D341Med (cell line): ENCODE results near the gene CHID1.

Experiments
- DNase-seq: peaks from one replicate; pipeline ENCODE4 v3.0.0; 2012; ENCODE audit warnings: low spot score

Gene CHID1

GRCh38 chr11:864898-865297, 45.7 kb downstream of the CHID1 start:
- no peak for DNase-seq

DNA sequence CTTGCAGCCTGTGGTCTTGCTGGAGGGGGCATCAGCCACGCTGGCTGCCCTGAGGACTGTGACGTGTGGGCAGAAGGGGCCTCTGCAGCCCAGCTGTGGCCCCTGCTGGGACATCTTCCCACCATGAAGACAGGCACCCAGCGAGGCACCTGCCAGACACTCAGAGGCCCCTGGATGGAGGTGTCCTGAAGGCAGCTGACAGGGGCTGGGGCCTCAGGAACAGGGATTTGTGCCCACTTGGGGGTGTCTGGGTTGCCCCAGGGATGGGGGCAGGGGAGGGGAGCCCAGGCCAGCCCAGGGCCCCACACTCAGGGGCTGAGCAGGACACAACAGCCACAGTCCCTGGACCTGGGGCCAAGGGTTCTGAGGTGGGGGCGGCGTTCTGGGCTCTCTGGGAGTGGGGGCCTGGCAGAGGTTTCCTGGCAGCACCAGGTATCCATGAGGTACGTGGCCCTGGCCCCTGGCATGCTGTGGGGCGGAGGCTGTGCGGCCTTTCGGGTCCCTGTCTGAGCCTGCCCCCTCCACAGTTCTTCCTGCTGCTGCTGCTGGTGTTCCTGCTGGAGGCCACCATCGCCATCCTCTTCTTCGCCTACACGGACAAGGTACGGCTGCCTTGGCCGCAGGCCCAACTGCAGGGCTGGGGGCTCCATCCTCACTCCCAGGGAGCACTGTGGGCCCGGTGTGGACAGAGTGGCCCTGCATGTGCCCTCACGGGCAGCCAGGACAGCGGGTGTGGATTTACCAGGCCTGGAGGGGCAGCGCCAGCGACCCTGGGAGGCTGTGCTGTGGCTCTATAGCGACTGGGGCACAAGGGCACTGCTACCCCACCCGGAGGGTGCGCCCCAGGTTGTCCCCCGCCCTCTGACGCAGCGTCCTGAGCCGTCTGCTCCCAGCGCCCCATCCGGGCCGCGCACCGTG, 46.4 kb downstream of the CHID1 start:
- DNase-seq: no peak

DNA sequence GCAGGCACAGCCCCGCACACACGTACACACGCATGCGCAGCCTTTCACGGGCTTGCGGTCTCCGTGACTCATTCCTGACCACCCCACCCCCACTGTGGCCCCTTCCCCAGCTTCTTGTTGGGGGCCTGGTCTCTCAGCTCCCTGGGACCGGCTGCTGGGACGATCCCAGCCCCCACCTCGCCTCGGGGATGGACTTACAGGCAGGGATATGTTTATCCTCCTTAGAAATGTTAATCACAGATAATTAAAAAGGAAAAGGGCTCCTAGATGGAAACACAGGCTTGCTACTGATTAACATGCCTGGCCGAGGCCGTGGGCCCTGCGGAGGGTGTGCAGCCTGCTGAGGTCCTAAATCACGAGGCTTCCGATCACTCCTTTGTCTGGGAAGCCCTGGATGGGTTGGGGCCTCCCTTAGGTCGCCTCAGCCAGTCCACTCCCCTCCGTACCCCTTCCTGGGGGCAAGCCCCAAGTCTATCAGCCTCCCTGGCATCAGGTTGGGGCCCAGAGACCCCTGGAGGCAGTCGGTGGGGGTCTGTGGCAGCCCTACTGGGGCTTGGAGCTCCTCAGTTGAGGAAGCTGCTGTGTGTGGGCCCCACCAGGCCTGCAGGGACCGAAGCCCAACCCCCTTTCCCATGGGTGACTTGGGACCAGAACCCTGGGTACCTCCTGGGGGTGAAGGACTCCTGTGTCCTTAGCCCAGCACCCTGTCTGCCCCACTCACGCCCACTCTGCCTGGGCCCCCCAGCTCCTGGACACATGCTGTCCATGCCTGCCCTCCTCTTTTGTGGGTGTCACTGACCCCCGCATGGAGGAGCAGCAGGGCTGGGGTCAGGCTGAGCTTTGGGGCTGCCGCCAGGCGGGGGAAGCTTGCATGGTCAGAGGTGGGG, 47.3 kb downstream of the CHID1 start:
- DNase-seq: peak; percentile 60

- DNase-seq: no peak
Measured at GRCh38 chr11:862696-863022, 48.0 kb downstream of the CHID1 start.

DNA sequence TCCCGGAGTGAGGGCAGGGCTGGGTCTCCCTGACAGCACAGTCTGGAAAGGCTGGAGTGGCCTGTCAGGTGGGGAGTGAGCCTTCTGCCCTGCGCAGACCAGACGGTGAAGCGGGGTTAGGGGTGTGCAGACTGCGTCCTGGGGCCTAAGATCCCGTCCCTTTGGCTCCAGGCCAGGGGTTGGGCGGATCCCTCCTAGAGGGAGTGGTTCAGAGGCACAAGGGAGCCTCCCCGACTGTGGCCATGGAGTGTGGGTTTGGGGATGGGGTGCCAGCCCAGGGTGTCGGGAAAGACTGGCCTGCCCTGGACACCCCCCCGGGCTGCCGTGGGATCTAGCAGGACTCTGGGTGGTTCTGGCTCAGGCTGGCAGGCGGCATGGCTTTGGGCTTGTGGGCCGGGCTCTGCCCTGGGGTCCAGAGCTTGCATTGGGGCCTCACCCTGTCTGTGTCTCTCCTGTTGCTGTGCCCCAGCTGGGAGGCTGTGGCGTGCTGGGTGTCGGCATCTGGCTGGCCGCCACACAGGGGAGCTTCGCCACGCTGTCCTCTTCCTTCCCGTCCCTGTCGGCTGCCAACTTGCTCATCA, 48.4 kb downstream of the CHID1 start:
- DNase-seq: no peak

DNA sequence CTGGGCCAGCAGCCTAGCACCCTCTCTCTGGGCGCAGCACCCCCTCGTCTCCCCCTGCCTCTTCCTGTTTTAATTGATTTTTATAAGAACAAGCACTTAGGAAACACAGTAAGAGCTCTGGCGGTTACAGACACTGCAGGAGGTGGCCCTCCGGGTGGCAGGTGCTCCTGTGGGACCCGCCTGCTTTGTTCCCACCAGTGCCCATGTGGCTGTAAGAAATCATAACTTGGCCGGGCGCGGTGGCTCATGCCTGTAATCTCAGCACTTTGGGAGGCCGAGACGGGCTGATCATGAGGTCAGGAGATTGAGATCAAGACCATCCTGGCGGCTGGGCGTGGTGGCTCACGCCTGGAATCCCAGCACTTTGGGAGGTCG, 49.5 kb downstream of the CHID1 start:
- no peak for DNase-seq

DNA sequence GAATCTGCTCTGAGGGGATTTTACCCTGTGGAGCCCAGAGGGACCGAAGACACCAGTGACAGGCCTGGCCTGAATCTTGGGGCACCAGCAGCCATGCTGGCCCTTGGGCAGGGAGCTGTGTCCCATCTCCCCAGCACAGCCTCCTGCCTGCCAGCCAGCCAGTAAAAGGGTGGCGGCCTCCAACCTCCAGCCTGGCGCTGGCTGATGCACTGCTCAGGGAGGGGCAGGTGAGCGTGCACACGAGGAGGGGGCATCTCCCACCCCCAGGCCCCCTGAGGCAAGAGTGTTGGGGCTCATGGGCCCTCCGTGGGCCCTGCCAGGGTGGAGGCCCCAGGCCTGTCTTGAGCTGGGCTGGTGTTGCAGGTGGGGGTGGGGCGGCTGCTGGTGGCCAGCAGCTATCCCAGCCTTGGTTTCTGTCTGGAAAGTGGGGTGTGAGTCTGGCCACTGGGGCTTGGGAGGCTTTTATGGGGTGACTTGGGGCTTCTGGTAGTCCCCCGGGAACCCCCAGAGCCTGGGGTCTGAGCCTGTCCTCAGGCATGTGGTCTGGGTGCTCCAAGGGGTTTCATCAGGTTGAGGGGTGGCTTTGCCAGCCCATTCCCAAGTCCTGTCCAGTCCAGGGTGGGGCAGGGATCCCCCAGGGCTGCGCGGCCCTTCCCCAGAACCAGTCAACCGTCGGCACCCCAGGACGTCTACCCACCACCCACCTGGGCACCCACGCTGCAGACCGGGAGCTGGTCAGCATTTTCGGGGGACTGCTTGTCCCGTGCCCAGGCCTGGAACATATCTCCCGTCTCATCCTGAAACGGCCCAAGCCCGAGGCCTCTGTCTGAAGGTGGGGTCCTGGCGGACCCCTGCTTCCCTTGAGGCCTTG, 50.1 kb downstream of the CHID1 start:
- no peak for DNase-seq

DNA sequence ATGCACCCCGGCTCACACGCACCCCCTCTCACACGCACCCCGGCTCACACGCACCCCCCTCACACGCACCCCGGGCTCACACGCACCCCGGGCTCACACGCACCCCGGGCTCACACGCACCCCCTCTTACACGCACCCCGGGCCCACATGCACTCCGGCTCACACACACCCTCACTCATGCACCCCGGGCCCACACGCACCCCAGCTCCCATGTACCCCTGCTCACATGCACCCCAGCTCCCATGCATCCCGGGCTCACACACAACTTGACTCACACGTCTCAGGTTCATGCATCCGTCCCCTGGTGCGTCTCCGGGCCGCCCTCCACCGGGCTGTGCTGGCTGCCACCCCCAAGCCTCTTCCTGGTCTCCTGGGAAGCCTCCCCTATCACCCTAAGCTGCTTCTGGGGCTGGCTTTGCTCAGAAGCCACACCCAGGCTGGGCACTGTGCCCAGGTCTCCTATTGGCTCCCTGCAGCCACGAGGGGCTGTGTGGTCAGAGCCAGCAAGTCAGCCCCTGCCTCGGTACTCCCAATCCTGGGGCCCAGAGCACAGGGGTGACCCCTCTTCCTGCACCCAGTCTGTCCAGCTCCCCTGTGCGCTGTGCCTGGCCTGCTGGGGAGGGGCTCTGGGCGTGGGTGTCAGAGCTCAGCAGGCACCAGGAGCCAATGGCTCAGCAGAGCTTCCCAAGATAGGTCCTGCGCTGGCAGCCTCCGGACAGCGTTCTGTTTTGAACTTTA, 51.0 kb downstream of the CHID1 start:
- peak; percentile 93 for DNase-seq

DNA sequence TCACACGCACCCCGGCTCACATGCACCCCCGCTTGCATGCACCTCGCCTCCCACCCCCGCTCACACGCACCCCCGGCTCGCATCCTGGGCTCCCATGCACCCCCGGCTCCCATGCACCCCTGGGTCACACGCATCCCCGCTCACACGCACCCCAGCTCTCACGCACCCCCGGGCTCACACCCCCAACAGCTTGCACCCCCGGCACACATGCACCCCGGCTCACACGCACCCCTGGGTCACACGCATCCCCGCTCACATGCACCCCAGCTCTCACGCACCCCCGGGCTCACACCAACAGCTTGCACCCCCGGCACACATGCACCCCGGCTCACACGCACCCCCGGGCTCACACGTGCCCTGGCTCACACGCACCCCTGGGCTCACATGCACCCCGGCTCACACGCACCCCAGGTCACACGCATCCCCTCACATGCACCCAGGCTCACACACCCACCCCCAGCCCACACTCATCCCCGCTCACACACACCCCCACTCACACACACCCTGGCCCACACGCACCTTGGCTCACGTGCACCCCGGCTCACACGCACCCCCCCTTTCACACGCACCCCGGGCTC, 51.8 kb downstream of the CHID1 start:
- no peak for DNase-seq

- DNase-seq: no peak
Measured at GRCh38 chr11:858053-858761, 52.4 kb downstream of the CHID1 start.

DNA sequence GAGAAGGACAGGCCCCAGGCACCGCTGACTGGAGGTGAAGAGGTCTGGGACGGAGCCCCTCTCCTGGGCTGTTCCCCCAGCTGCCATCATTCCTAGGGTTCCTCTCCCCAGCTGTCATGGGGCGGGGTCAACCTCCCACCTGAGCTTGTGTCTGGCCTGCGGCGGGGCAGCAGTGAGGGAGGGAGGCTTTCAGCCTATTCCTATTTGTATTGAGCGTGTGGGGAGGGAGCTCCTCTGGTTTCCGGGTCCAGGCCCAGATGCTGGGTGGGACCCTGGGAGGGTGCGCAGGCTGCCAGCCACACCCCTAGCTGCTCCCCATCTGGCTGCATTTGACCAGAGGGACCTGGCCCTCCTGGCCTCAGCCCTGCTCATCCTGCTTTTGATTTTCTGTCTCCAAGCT, 54.2 kb downstream of the CHID1 start:
- no peak for DNase-seq

GRCh38 chr11:855796-856195, 54.8 kb downstream of the CHID1 start:
- DNase-seq: no peak

GRCh38 chr11:855330-855674, 55.3 kb downstream of the CHID1 start:
- DNase-seq: no peak

- no peak for DNase-seq
Measured at GRCh38 chr11:854601-855329, 55.8 kb downstream of the CHID1 start.

DNA sequence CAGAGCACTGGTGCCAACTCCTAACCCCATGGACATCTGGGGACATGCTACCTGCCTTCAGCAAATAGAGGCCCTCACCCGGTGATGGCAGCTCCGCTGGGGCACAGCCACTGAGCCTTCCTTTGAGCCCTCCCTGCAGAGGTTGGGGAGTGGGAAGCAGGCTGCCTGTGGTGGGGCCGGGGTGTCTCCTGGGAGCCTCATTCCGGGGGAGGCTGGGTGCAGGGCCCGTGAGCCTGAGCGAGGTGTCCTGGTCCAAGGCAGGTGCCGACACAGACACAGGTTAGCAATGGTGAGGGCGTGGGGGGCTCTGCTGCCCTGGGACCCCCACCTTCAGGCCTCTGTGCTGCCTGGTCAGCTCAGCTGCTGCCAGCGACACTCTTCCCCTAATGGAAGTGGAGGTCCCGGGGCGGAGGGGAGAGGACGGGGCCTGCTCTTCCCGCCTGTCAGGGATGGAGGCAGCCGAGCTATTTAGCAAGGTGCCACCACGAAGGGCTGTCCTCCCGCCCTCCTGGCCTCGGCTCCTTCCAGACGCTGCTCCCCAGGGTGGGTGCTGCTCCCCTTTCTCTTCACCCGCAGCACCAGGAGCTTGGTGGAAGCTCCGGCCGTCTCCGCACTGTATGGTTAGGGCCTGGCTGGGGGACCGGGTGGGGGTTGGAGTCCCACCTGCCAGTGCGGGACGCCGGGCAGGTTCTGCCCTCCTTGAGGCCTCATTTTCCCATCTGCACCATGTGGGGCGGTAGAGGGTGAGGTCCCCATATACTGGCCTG, 56.7 kb downstream of the CHID1 start:
- no peak for DNase-seq

- no peak for DNase-seq
Measured at GRCh38 chr11:852762-853161, 57.8 kb downstream of the CHID1 start.

GRCh38 chr11:850775-851763, 59.5 kb downstream of the CHID1 start:
- peak; percentile 70 for DNase-seq
